Mesenchymal stem cell (in vitro differentiated cells and primary cell): Measurements from ENCODE around the gene BPIFA1.

ENCODE experiments used
- DNase-seq: peaks from one replicate; pipeline ENCODE4 v3.0.0-alpha.2; 2013
- H2AFZ ChIP-seq: one replicate; pipeline ENCODE4 v1.6.1; 2013; ENCODE audit warnings: low read depth, mild to moderate bottlenecking, control low read depth, inconsistent platforms, low read length, moderate library complexity
- H2AK5ac ChIP-seq: 2 replicates; pipeline ENCODE4 v1.6.1; 2013; ENCODE audit warnings: low read length, moderate library complexity, mild to moderate bottlenecking, inconsistent platforms; ENCODE audit not compliant: severe bottlenecking
- H2BK120ac ChIP-seq: one replicate; pipeline ENCODE4 v1.6.1; 2013; ENCODE audit warnings: low read depth, mild to moderate bottlenecking, inconsistent platforms, low read length, moderate library complexity
- H2BK12ac ChIP-seq, 2 experiments: one replicate each; pipeline ENCODE4 v1.6.1; 2013; ENCODE audit warnings: inconsistent platforms in 2 of 2, low read length in 2 of 2, mild to moderate bottlenecking in 2 of 2, moderate library complexity in 2 of 2, control low read depth in 1 of 2
- H2BK15ac ChIP-seq: one replicate; pipeline ENCODE4 v1.6.1; 2013; ENCODE audit warnings: mild to moderate bottlenecking, low read depth, inconsistent platforms; ENCODE audit not compliant: poor library complexity, severe bottlenecking
- H2BK5ac ChIP-seq: 2 replicates; pipeline ENCODE4 v1.6.1; 2013; ENCODE audit warnings: low read depth, mild to moderate bottlenecking, low read length, control low read depth, inconsistent platforms; ENCODE audit not compliant: poor library complexity, severe bottlenecking
- H3K14ac ChIP-seq, 2 experiments: one replicate each; pipeline ENCODE4 v1.6.1; 2013; ENCODE audit warnings: inconsistent platforms in 2 of 2, low read length in 2 of 2, control low read depth in 1 of 2, mild to moderate bottlenecking in 1 of 2, moderate library complexity in 1 of 2
- H3K18ac ChIP-seq, 2 experiments: one replicate each; pipeline ENCODE4 v1.6.1; 2013; ENCODE audit warnings: inconsistent platforms in 2 of 2, low read length in 2 of 2, control low read depth in 1 of 2, low read depth in 1 of 2, mild to moderate bottlenecking in 1 of 2
- H3K23ac ChIP-seq, 2 experiments: one replicate each; pipeline ENCODE4 v1.6.1; 2013; ENCODE audit warnings: inconsistent platforms in 2 of 2, low read length in 2 of 2, mild to moderate bottlenecking in 2 of 2, moderate library complexity in 2 of 2, control low read depth in 1 of 2
- H3K27ac ChIP-seq: 2 replicates; pipeline ENCODE4 v1.5.1; 2013; ENCODE audit warnings: mild to moderate bottlenecking, moderate library complexity, low read length, control low read depth, inconsistent platforms; ENCODE audit not compliant: poor library complexity, severe bottlenecking
- H3K27me3 ChIP-seq, 2 experiments: 2 replicates each; pipeline versions ENCODE4 v1.6.1 to v1.7.0; 2013; ENCODE audit warnings: low read length in 2 of 2, mild to moderate bottlenecking in 2 of 2, moderate library complexity in 2 of 2, control low read depth in 1 of 2, inconsistent platforms in 1 of 2; ENCODE audit not compliant: control insufficient read depth in 1 of 2, insufficient read depth in 1 of 2
- H3K36me3 ChIP-seq, 2 experiments: 2 replicates each; pipeline versions ENCODE4 v1.6.1 to v1.7.0; 2013; ENCODE audit warnings: low read length in 2 of 2, control low read depth in 1 of 2, inconsistent platforms in 1 of 2, low read depth in 1 of 2, mild to moderate bottlenecking in 1 of 2; ENCODE audit not compliant: insufficient read depth in 2 of 2, control insufficient read depth in 1 of 2
- H3K4ac ChIP-seq, 2 experiments: one replicate each; pipeline ENCODE4 v1.6.1; 2013; ENCODE audit warnings: inconsistent platforms in 2 of 2, low read length in 2 of 2, mild to moderate bottlenecking in 2 of 2, moderate library complexity in 2 of 2, control low read depth in 1 of 2, low read depth in 1 of 2
- H3K4me1 ChIP-seq: 2 replicates; pipeline ENCODE4 v1.6.1; 2013; ENCODE audit warnings: low read depth, low read length, control low read depth; ENCODE audit not compliant: control insufficient read depth, insufficient read depth
- H3K4me2 ChIP-seq: 2 replicates; pipeline ENCODE4 v1.6.1; 2013; ENCODE audit warnings: low read length, mild to moderate bottlenecking, inconsistent platforms; ENCODE audit not compliant: poor library complexity, severe bottlenecking
- H3K4me3 ChIP-seq, 2 experiments: 2 replicates each; pipeline versions ENCODE4 v1.5.1 to v1.7.0; 2013; ENCODE audit warnings: low read length in 2 of 2, mild to moderate bottlenecking in 2 of 2, control low read depth in 1 of 2, low read depth in 1 of 2; ENCODE audit not compliant: insufficient read depth in 1 of 2
- H3K79me1 ChIP-seq: replicated peaks from 2 replicates; pipeline ENCODE4 v1.6.1; 2013; ENCODE audit warnings: mild to moderate bottlenecking, control low read depth, low read length, inconsistent platforms; ENCODE audit not compliant: poor library complexity, severe bottlenecking
- H3K9ac ChIP-seq: 2 replicates; pipeline ENCODE4 v1.7.0; 2013; ENCODE audit warnings: mild to moderate bottlenecking, low read length, moderate library complexity
- H3K9me3 ChIP-seq: 2 replicates; pipeline ENCODE4 v1.7.0; 2013; ENCODE audit warnings: mild to moderate bottlenecking, low read length; ENCODE audit not compliant: control insufficient read depth
- H4K8ac ChIP-seq: one replicate; pipeline ENCODE4 v1.6.1; 2013; ENCODE audit warnings: inconsistent platforms, mild to moderate bottlenecking, low read length, moderate library complexity
- H4K91ac ChIP-seq: one replicate; pipeline ENCODE4 v1.6.1; 2013; ENCODE audit warnings: mild to moderate bottlenecking, low read length, inconsistent platforms
- WGBS: methylation state at CpG from one replicate; pipeline ENCODE4 v1.1.7; 2013; ENCODE audit warnings: mixed read lengths; 5-methylcytosine and 5-hydroxymethylcytosine counted together

Gene BPIFA1

DNA sequence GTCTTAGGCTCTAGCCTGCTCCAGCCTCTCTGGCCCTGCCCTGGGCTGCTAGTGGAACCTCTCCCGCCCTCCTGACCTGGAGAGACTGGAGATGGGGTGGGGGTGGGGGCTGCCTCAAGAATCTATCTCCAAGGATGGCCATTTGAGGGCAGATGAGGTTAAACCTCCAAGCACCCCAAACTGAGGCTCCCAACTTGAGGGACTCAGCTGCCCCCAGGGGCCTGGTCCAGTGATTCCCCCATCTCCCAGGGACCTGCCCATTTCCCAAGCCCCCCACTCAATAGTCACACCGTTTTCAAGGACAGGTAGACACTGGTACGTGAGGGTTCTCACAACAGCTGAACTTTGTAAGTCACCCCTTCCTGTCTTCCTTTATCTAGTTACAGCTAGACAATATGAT, 40.1 kb downstream of the BPIFA1 start:
- Histone ChIP-seq H2BK12ac (no peak overlapping the region), H3K4me2 (no peak overlapping the region), H2BK15ac (no peak overlapping the region), H4K8ac (no peak overlapping the region), H3K9ac (no peak overlapping the region), H3K27me3 (peaks cover 40 to 62% of the 10 kb centered on the region in 2 experiments), H3K18ac (no peak overlapping the region), H3K4me1 (peaks cover 4% of the 10 kb centered on the region), H3K4ac (no peak overlapping the region), H3K14ac (no peak overlapping the region), H2AK5ac (no peak overlapping the region), H3K9me3 (no peaks in the 10 kb centered on the region), H3K27ac (no peak overlapping the region), H4K91ac (no peak overlapping the region), H3K4me3 (no peak overlapping the region), H2BK5ac (no peak overlapping the region), H3K79me1 (no peaks in the 10 kb centered on the region), H3K36me3 (no peaks in the 10 kb centered on the region), H3K23ac (no peak overlapping the region), H2BK120ac (no peak overlapping the region), H2AFZ (no peak overlapping the region)
- WGBS = 76% methylated on average over 2 of the region's 3 CpGs
- no peak for DNase-seq

DNA sequence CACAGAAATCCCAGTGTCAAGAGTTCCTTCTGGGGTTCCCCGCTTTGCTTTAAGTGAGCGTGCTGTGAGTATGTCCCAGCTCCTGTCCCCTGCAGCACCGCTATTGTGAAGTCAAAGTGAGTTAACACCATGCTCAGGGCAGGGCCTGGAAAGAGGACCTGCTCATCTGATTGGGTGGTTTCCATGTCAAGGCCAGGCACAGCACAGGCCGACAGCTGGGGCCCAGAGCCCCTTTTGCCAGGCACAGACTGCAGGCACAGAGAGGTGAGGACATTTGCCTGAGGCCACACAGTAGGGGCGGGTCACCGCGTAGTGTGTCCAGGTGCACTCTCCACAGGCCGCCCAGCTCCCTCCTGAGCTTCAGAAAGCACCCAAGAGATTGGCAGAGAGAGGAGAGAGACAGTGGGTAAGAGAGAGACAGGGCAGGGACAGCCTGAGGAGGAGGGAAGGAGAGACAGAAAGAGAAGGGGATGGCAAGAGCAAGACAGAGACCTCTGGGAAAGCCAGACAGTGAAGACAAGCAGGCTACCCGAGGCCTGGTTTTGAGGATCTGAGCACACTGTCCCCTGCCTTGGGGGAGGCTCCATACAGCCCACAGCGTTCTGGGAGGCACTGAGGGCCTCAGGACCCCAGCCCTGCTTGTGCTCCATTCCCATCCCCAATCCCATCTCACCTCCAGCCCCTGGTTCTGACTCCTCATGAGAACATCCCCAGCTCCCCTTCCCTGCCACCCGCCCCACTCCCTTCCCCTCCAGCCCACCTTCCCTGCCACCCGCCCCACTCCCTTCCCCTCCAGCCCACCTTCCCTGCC, 40.7 kb downstream of the BPIFA1 start:
- Histone ChIP-seq H2AFZ (no peak overlapping the region), H3K79me1 (no peaks in the 10 kb centered on the region), H2BK15ac (no peak overlapping the region), H3K36me3 (no peaks in the 10 kb centered on the region), H2BK5ac (no peak overlapping the region), H4K91ac (no peak overlapping the region), H3K14ac (no peak overlapping the region), H3K27me3 (peaks cover 34 to 60% of the 10 kb centered on the region in 2 experiments), H3K4ac (no peak overlapping the region), H2BK120ac (no peak overlapping the region), H2BK12ac (no peak overlapping the region), H3K18ac (no peak overlapping the region), H3K23ac (no peak overlapping the region), H3K9me3 (no peaks in the 10 kb centered on the region), H3K27ac (no peak overlapping the region), H3K9ac (no peak overlapping the region), H3K4me3 (no peak overlapping the region), H3K4me2 (no peak overlapping the region), H3K4me1 (peaks cover 4% of the 10 kb centered on the region), H2AK5ac (no peak overlapping the region), H4K8ac (no peak overlapping the region)
- 67% methylated on average over 11 of the region's 12 CpGs for WGBS
- no peak for DNase-seq

DNA sequence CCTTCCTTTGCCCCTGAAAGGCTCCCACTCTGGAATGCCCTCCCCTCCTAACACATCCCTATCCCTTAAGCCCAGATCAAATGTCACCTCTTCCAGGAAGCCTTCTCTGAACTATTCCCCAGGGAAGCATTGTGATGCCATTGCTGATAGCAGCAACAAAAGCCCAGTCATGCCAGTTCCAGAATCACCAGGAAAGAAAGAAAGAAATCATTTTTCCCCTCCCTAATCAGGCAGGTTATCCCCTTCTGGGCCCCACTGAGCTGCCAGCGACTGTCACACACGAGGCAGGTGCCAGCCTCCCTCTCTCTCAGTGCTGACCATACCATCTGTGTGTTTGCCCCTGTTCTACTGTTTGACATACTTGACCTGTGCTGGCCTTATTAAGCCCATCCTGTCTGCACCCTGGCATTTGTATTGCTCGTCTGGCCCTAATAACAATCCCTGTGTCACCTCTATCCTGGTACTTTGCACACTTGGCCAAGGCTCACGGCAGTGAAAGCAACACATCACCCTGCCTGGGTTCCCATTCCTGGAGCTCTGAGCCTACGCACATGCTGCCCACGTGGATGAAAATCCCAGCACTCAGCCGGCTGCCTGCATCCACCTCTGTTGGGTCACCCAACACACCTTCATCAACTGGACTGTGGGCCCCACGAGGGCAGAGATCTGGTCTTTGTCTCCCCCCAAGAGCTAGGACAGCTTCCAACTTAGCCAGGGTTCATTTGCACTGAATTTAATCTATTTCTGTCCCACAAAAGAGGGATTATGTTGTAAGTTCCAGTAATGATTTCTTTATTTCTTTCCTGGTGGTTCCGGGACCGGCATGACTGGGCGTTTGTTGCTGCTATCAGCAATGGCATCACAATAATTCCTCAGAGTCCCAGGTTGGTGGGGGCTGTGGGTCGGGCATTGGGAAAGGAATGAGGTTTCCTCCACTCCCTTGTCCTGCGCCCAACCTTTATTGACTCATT, 42.0 kb downstream of the BPIFA1 start:
- Histone ChIP-seq H2AFZ (no peak overlapping the region), H3K79me1 (no peaks in the 10 kb centered on the region), H3K4me2 (no peak overlapping the region), H3K4me1 (peaks cover 4% of the 10 kb centered on the region), H2BK120ac (no peak overlapping the region), H3K36me3 (no peaks in the 10 kb centered on the region), H3K4ac (no peak overlapping the region), H3K18ac (no peak overlapping the region), H3K27ac (no peak overlapping the region), H4K8ac (no peak overlapping the region), H3K9me3 (no peaks in the 10 kb centered on the region), H2BK5ac (no peak overlapping the region), H4K91ac (no peak overlapping the region), H3K9ac (no peak overlapping the region), H3K4me3 (no peak overlapping the region), H2BK12ac (no peak overlapping the region), H3K27me3 (peaks cover 33 to 61% of the 10 kb centered on the region in 2 experiments), H2AK5ac (no peak overlapping the region), H3K23ac (no peak overlapping the region), H3K14ac (no peak overlapping the region), H2BK15ac (no peak overlapping the region)
- WGBS = 67% methylated on average over 11 of the region's 13 CpGs
- DNase-seq = no peak

DNA sequence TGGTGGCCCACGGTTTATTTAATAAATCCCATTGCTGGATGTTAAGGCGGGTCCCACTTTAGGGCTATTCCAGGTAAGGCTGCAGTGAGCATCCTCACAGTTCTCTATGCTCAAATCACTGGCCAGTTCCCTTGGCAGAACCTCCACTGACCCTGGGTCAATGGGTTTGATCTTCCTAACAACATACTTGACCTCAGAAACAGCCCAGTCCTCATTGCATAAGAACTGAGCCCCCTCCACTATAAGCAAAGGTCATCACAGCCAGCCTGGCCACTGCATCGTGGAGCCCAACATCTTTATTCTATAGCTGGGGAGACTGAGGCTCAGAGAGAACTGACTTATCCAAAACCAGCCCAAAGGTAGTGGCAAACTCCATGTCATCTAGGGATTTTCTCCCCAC, 42.9 kb downstream of the BPIFA1 start:
- Histone ChIP-seq H2BK5ac (no peak overlapping the region), H3K4me2 (no peak overlapping the region), H3K9me3 (no peaks in the 10 kb centered on the region), H2BK15ac (no peak overlapping the region), H3K36me3 (no peaks in the 10 kb centered on the region), H3K23ac (no peak overlapping the region), H3K14ac (no peak overlapping the region), H3K79me1 (no peaks in the 10 kb centered on the region), H4K91ac (no peak overlapping the region), H3K18ac (no peak overlapping the region), H3K27me3 (peaks cover 37 to 70% of the 10 kb centered on the region in 2 experiments), H3K4me3 (no peak overlapping the region), H3K4ac (no peak overlapping the region), H3K4me1 (peaks cover 4% of the 10 kb centered on the region), H3K9ac (no peak overlapping the region), H2AFZ (no peak overlapping the region), H4K8ac (no peak overlapping the region), H2AK5ac (no peak overlapping the region), H3K27ac (no peak overlapping the region), H2BK12ac (no peak overlapping the region), H2BK120ac (no peak overlapping the region)
- WGBS = 70% methylated on average over 3 of the region's 3 CpGs
- no peak for DNase-seq
